HG03159 (cell line): ENCODE measurements around the gene CRYBG1.

Experiments
- ATAC-seq: cut with Tn5 transposase; IDR thresholded peaks from one replicate; pipeline ENCODE4 v1.9.1; 2021; ENCODE audit warnings: mild to moderate bottlenecking, moderate library complexity; ENCODE audit not compliant: unreplicated experiment

The CRYBG1 gene

GRCh38 chr6:106520711-106521401 is 160.3 kb downstream of the CRYBG1 start:
- ATAC-seq: peak; percentile 70

DNA sequence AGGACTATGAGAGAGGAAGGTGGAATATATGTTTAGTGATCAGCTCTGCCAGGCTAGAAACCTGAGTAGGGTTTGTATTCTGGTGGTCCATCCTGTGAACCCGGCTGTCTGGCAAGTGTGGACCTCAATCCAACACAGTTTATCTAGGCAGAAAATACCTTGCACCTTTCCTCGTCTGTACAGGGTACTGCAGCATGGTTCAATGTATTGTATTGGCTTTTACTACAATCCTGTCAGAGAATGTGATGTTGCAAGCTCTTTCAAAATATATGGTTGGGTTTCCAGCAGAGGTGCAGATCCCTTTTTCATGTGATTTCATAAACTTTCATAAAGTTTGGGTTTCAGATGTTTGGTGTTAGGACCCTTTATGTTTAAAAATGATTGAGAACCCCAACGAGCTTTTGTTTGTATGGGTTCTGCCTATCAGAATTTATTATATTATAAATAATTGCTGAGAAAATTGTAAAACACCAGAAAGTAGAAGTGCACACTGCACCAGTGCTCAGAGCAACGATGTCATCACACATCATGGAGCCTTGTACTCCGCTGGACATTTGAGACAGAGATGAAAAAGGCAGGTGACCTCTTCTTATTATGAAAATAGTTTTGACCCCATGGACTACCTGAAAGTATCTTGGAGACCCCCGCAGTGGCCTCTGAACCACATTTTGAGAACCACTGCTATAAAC is 162.2 kb downstream of the CRYBG1 start:
- no peak for ATAC-seq

DNA sequence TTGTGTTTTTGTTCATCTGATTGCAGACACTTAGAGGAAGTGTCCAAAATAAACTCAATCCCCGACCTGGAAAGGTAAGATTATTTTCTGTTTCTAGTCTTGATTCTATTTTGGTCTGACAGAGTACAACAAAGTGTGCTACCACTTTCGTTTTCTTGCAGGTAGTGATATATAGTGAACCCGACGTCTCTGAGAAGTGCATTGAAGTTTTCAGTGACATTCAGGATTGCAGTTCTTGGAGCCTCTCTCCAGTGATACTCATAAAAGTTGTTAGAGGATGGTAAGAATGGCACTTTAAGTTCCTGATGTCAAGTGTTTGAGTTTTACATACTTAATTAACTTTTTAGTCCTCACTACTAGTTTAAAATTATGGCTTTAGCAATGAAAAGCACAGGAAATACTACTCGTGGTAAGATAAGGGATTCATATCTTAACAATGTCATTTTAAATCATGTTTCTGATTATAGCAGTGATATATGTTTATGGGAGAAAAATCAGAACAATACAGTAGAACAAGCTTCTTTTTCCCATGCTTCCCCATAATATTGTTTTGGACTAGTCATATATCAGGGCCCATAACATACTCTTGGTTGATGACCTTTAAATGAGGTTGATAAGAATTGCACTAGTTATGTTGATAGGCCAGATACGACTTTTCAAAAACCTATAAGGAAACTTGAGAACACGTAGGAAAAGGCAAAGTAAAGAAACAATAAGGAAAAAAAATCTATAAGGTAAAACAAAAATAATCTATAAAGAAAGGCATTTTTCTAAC is 164.8 kb downstream of the CRYBG1 start:
- ATAC-seq: peak; percentile 38

GRCh38 chr6:106525882-106526275 is 165.4 kb downstream of the CRYBG1 start:
- no peak for ATAC-seq

DNA sequence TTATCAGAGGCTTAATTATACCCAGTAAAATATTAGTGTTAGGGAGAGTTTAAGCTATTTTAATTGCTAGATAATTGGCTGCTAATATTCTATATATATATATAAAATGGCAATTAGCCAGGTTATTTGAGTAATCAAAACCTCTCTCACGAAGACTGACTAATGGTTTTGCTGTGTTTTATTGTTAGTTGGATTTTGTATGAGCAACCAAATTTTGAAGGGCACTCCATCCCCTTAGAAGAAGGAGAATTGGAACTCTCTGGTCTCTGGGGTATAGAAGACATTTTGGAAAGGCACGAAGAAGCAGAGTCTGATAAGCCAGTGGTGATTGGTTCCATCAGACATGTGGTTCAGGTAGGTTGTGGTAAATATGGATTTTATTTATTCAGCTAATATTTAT is 166.6 kb downstream of the CRYBG1 start:
- ATAC-seq: no peak

GRCh38 chr6:106527979-106528378 is 167.5 kb downstream of the CRYBG1 start:
- no peak for ATAC-seq

DNA sequence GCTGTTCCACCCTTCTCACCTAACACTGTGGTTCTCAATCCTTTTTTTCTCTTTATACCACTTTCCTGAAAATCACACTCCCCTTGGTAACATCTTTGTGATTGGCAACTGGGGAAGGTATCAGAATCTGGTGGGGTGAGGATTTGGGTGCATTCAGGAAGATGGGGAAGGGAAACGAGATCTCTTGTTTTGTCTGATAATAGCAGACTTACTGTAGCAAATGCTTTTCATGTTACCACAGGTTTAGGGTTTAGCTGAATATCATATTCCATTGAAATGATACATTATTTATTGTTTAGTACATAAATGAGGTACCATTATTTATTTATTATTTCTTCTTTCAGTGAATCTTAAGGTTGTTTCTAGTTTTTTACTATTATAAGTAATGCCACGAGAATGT is 168.0 kb downstream of the CRYBG1 start:
- no peak for ATAC-seq

GRCh38 chr6:106529438-106529837 is 168.9 kb downstream of the CRYBG1 start:
- ATAC-seq: no peak

DNA sequence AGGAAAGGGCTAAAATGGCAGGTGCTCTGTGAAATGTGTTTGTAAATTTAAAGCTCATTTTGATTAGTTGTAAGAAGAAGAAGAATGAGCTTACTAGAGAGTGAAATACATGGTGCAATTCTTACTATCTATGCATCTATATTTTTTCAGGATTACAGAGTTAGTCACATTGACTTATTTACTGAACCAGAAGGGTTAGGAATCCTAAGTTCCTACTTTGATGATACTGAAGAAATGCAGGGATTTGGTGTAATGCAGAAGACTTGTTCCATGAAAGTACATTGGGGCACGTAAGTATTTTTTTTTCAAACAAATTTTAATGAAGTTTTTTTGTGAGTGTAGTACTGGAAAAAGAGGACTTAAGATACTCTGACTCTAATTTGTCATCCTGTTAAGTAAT is 169.5 kb downstream of the CRYBG1 start:
- no peak for ATAC-seq

- ATAC-seq: no peak
Observed at GRCh38 chr6:106530502-106530901, 170.0 kb downstream of the CRYBG1 start.

DNA sequence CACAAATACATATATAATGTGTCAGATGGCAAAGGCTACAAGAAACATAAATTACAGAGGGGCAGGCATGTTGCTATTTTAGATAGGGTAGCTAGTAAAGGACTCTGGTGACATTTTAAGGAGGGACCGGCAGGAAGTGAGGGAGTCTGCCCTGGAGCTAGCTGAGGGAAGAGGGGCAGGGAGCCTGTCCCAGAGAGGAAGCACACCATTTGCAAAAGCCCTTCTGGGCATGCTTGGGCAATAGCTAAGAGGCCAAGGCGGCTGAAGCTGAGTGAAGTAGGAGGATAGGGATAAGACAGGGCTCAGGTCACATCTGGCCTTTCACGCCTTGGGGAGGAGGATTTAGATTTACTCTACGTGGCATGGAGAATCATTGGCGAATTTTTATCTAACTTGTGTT is 172.5 kb downstream of the CRYBG1 start:
- ATAC-seq: no peak

- no peak for ATAC-seq
Observed at GRCh38 chr6:106534004-106534403, 173.5 kb downstream of the CRYBG1 start.

DNA sequence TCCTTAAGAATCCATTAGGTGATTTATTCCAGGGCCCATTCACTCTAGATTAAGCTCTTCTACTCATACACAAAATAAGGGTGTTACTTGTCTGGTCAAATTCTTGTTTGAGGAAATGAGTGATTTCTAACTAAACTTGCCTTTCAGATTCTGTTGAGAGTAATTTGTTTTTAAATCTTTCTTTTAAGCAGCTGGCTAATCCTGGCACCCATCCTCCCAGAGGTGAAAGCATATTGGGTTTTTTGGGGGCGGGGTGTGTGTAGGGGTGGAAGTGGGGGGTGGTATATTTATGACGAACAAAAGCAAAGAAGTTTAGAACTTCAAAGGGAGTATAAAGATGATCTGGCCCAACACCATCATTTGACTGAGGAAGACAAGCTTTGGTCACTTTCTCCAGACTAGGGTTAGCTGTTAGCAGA is 174.1 kb downstream of the CRYBG1 start:
- peak; percentile 52 for ATAC-seq

DNA sequence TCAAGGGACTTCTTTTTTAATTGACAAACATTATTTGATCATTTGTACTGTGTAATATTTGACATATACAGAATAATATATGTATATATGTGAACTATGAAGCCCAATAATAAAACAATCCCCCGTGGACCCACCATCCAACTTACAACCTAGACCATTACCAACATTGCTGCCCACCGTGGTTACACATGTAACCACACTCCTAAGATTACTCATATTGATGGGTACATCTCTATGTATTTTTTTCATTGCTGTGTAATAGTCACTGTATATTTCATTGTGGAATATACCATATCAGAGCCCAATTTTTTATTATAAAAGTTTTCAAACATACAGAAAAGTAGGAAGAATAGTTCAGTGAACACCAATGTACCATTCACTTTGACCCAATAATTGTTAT is 174.5 kb downstream of the CRYBG1 start:
- ATAC-seq: no peak

GRCh38 chr6:106536357-106536756 is 175.8 kb downstream of the CRYBG1 start:
- ATAC-seq: no peak

- no peak for ATAC-seq
Observed at GRCh38 chr6:106536851-106537250, 176.3 kb downstream of the CRYBG1 start.

DNA sequence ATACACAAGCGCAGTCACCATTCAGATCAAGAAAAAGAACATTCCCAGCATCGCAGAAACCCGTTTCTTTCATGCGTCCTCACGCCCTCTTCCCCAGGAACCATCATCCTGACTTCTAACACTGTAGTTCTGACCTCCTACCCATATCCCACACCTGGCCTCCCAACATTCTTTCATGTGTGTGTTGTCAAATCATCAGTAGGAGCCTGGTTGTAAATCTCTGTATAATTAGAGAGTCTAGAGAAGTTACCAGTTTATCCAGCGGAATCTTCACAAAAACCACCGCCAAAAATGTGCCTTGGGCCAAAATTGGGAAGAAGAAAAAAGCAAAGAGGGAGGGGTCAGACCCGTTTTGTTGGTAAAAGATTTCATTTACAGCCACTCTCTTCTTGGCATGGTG is 177.1 kb downstream of the CRYBG1 start:
- no peak for ATAC-seq

- no peak for ATAC-seq
Observed at GRCh38 chr6:106538145-106538544, 177.6 kb downstream of the CRYBG1 start.

DNA sequence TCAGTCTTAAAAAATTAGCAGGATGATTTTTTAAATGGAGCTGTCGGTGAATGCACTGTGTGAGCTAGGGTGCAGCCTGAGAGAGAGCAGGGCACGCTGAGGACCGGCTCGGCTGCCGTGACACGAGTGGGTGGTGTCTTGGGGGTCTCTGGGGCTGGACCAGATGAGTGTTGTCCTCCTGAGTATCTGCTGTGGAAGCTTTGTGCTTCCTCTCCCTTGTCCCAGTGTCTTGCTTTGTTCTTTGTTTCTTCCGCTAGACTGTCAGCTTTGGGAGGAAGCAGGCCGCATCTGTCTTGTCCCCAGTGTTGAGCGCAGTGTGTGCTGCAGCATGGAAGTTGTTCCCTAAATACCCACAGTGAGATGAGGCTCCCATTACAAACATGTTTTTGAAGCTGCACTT is 179.4 kb downstream of the CRYBG1 start:
- ATAC-seq: no peak

GRCh38 chr6:106540432-106540831 is 179.9 kb downstream of the CRYBG1 start:
- ATAC-seq: no peak

GRCh38 chr6:106540907-106541306 is 180.4 kb downstream of the CRYBG1 start:
- no peak for ATAC-seq

DNA sequence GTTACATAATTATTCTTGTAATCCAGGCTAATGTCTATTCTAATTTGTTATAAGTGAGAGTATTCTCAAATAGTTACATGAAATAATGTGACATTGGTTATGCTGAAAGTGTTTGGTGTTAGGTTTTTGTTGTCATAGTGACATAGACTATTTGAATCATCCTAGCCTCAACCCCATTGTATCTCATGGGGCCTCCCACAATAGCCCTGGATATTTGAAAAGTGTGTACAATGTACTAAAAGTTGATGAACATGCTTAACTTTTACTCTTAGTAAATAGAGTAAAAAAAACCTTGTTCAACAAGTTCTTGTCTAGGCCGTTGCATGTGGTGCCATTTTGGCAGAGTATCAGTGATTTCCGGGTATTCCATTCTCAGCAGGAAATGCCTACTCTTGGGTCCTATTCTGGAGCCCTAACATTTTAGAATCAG is 185.8 kb downstream of the CRYBG1 start:
- ATAC-seq: no peak
